Activated CD4-positive, alpha-beta T cell treated with anti-CD3 and anti-CD28 coated beads for 48 hours (primary cell): ENCODE results near the gene COA8.

Source experiments
- DNase-seq: peaks from one replicate; pipeline ENCODE4 v3.0.0-alpha.2; 2020

Gene COA8

GRCh38 chr14:103550451-103551337 lies 12.1 kb upstream of the COA8 start:
- DNase-seq, result no peak

- no peak for DNase-seq
These were observed 11.4 kb upstream of the COA8 start for GRCh38 chr14:103551338-103551762.

DNA sequence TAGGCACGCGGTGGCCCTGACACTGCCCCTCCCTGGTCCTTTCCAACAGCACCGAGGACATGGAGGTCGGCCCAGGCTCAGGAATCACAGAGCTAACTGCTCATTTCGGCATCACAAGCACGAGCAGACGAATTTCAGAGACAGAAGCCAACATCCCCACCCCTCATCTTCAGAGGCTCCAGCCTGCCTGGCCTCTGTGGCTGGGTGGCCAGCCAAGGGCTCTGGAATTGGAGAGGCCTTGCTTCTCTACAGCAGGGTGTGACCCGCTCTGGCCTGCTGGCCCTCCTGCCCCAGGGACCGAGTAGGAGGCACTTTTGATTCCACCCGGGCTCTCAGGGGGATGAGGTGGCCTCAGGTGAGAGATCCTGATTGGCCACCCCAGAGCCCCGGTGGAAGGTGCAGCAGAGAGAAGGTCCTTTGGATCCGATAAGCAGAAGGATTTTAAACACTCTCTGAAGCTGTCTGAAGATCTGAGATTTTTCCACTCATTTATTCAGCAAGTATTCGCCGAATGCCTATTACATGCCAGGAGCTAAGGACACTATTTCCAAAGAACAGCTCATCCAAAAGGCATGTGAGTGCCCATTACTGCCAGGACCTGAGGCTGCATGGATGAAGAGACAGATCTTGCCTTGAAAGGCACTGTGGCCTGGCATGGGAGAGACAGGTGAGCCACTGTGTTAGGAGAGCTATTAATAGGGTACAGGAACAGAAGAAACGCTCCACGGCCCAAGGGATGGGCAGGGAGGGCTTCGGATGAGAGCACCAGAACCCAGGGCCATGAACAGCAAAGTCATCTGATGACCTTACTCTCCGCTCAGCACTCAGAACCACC lies 10.5 kb upstream of the COA8 start:
- no peak for DNase-seq

DNA sequence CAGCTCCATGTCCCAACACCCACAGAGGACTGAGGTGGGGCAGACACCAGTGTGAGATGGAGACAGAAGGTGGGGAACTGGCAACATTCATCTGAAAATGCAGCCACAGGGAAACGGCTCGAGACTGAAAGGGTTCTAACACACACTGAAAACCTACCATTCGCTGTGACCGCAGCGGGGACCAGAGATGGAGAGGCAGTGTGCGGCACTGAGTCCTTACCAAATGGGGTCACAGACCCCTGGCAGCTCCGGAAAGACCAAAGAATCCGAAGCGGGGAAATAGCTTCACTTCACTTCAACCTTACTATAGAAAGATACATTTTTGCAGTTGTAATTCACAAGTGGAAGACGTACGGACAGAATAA lies 9.9 kb upstream of the COA8 start:
- no peak for DNase-seq

DNA sequence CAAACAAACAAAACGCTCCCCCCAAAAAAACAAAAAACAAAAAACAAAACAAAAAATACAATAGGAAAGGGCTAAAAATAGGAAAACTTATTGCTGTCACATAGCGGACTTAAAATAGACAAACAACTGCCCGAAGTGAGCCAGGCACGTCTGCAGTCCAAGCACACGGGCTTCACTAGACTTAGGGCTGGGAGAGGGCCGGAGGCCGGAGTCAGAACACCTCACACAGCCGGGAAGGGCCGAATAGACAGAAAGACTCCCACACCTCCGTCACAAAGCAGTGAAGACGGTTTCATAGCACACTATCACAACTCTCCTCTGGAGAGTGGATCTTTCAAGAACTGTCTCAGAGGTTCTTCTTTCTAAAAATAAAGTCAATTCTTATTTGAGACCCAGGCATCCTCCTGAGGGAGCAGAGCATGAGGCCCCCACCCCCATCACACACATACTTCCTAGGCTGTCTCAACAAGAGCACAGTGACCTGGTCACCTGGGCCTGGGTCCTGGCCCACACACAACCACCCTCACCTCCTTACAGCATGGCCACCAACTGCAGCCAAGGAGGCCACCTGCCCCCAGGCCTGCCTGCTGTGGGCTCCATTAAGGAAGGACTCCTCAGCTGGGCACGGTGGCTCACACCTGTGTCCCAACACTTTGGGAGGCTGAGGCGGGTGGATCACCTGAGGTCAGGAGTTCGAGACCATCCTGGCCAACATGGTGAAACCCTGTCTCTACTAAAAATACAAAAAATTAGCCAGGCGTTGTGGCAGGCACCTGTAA lies 7.0 kb upstream of the COA8 start:
- DNase-seq, result no peak

GRCh38 chr14:103556946-103557758 lies 5.6 kb upstream of the COA8 start:
- no peak for DNase-seq

DNA sequence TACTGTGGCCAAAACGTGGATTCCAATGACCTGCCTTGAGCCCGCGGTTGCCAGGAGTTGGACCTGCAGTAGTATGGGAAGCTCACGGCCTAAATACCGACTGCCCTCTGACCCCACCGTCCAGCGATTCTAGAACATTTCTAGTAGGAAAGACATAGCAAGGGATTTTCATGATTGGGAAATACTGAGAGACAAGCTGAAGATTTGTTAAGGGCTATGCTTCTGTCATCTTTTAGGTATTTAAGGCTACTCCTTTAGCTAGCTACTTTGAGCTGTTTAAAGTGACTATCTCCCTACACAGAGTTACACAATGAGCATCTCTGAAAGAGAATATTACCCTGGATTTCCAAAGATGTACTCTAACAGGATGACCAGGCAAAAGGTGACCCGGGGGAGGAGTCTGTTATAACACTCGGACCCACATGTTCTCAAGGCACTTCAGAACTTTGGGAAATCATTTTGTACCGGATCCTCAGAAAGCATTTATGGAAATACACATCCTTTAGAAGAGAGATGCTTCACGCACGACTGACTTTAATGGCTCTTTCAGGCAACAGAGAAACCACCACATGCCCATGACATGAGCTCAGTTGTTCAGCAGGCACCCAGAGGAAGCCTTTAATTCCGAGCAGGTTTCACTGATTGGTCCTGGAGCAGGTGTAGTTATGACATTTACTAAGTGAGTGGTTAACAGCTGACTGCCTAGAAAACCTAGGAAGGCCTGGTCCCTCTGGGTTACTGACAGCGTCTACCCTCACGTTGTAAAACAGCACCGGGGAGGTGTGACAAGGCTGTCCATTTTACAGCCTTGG lies 4.5 kb upstream of the COA8 start:
- no peak for DNase-seq

DNA sequence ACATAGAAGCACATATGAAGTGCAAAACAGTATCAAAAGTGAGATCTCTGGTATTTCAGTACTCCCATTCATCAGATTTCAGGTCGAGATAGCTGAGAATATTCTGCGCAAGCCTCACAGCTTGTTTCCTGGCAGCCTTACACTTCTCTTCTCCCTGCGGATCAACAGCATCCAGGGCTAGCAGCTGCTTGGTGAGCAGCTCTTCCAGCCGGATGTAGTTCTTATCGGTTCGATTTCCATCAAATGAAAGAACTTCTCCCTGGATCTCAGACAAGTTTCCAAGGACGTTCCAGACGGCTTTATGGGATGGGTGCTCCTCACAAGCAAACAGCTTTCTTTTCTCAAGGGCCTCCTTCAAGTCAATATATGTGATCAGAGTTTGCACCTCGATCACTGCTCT lies 3.0 kb upstream of the COA8 start:
- DNase-seq, result no peak

DNA sequence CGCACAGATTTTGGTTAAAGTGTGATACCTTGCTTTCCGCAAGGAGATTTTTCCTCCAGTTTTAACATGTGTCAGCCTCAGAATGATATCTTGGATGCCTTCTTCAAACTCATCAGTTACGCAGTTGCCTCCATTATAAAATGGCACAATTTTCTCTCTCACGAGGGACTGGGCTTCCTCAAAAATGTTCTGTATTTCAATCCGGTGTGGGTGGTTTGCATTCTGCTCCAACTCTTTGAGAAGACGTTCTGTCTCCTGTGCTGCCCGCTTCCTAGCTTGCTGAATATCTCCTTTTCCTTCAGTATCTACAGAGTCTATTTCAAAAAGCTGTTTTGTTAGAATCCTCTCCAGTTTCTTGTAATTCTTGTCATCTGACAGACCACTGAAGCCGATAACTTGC lies 2.1 kb upstream of the COA8 start:
- DNase-seq, result no peak

GRCh38 chr14:103561381-103562178 lies 1.2 kb upstream of the COA8 start:
- DNase-seq, result peak; percentile 63

DNA sequence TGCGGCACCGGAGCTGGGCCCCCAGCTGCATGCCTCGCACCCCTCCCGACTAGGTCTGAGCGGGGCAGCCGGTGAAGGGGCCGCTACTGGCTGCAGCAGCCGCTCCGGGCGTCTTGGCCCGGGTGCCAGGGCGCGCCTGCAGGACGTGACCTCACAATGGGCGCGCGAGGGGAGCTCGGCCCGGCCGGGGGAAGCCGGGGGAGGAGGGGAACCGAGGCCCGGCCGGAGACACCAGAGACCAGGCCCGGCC lies 656 bp upstream of the COA8 start:
- DNase-seq, result no peak

- no peak for DNase-seq
These were observed 463 bp downstream of the COA8 start for GRCh38 chr14:103563226-103563620.

DNA sequence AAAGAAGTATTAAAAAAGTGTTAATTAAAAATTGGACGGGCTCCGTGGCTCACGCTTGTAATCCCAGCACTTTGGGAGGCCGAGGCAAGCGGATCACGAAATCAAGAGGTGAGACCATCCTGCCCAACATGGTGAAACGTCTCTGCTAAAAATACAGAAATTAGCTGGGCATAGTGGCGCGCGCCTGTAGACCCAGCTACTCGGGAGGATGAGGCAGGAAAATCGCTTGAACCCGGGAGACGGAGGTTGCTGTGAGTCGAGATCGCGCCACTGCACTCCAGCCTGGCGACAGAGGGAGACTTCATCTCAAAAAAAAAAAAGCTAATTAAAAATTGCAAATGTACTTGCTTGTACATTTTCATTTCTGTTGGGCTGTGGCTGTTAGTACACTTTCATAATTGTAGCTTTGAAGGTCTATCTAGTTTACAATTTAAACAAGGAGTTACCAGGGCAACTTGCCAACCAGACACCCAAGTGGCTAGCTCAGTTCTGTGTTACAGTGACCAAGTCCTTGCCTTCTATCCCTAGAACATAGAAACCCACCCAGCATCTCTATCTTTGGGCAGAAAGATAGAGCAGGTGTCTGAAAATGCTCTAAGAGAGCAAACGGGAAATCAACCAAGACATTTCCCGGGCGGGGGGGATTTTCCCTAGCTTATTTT lies 1.2 kb downstream of the COA8 start:
- no peak for DNase-seq

GRCh38 chr14:103568952-103569351 lies 6.2 kb downstream of the COA8 start:
- no peak for DNase-seq

DNA sequence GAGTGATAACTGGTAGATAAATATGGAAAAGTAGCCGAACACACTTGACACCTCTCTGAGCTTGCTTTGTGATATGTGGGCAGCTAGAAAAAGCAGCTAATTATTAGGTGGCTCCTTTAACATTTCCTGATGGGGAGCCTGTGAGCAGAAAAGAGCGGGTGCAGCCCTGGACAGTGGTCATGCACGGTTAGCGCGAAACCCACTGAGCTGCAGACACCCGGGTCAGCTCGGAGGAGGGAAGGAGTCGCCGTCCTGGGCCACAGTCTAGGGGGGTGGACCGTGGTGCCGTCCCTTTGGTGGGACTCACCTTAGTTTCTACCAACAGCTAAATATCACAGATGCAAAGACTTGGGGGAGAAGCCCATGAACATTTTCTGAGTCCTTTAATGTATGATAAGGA lies 6.6 kb downstream of the COA8 start:
- no peak for DNase-seq

GRCh38 chr14:103574104-103574503 lies 11.3 kb downstream of the COA8 start:
- no peak for DNase-seq

DNA sequence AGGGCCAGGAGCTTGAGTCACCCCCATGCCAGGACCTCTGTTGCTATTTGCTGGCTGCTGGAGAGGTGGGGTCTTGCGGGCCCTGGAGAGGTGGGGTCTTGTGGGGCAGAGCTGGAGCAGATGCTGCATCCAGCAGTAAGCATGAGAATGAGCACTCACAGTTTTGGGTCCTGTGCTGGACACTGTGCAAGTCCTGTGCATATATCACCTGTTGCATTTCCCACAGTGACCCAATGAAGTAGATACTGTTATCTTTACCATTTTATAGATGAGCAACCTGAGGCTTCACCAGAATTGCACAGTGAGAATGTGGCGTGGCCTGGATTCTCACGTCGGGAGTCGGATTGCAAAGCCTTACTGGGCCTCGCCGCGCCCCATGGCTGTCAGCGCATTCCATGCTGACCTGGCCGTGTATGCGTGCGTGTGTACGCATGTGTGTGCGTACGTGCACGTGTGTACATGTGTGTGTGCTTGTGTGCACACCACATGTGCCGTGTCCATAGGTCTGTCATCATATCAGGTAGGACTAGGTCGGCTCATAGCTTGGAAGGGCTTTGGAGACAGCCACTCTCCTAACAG lies 12.0 kb downstream of the COA8 start:
- no peak for DNase-seq

- no peak for DNase-seq
These were observed 13.7 kb downstream of the COA8 start for GRCh38 chr14:103576371-103577024.

DNA sequence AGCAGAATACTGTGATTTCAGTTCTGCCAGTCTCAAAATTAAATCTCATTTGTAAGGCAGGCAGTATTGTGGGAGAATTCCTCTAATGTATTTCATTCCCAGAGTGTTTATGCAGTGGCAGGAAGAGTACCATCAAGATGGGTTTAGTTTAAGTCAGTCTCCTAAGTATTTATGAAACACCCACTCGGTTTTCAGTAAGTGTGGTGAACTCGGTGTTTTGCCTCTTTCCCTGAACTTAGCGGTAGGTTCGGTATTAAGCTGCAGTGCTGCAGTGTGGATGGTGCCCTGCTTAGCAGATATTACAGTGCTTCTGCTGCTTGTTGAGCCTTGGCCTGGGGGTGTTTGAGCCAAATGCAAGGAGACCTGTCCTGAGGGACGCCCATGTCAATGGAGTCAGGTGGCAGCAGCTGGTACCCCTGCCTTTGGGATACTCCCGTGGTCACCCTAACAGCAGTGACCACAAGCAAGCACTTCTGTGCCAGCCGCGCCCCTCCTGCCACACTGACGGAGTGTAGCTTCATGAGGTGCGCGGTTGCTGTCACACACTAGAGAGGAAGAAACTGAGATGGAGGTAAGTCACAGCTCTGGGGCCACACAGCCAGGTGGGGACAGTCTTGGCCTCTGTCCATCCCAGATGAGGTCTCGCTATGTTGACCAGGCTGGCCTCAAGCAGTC lies 15.8 kb downstream of the COA8 start:
- DNase-seq, result no peak
